SU-DHL-6 (cell line): ENCODE data around the gene ACKR4.
"Not testable (repeated sequence)": the region's sequence is repeated elsewhere in the genome, so short reads cannot be mapped to it uniquely, and the experiment has no call there.

ENCODE experiments used
- CTCF ChIP-seq: fragments of 200-600 bp; sonication (generic); IDR thresholded peaks from one replicate; pipeline ENCODE4 v1.5.1; 2017; ENCODE audit warnings: antibody characterized with exemption, mild to moderate bottlenecking, low read length, moderate library complexity; ENCODE audit not compliant: insufficient read depth, poor library complexity, severe bottlenecking
- EZH2phosphoT487 ChIP-seq: fragments of 200-600 bp; sonication (generic), shearing (Covaris generic); conservative IDR thresholded peaks from 2 replicates; pipeline ENCODE4 v1.6.1; 2018; ENCODE audit warnings: mild to moderate bottlenecking, antibody characterized with exemption, low read length, moderate library complexity, mixed read lengths

DNA sequence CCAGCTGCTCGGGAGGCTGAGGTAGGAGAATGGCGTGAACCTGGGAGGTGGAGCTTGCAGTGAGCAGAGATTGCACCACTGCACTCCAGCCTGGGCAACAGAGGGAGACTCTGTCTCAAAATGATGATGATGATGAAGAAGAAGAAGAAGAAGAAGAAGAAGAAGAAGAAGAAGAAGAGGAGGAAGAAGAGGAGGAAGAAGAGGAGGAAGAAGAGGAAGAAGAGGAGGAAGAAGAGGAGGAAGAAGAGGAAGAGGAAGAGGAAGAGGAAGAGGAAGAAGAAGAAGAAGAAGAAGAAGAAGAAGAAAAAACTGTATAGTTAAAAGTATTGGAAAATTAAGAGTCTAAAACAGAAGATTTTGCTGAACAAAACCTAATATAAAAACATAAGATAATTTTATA lies 44.4 kb downstream of the ACKR4 start:
- not testable (repeated sequence) for TF ChIP-seq CTCF, EZH2phosphoT487
